Hepatocyte (in vitro differentiated cells): ENCODE data around the gene WNT7A.

ENCODE experiments used
- EZH2 ChIP-seq: fragments of 200-600 bp; sonication (generic); IDR thresholded peaks from 2 replicates; pipeline ENCODE4 v1.6.1; 2016; ENCODE audit warnings: antibody characterized with exemption, mild to moderate bottlenecking, borderline replicate concordance
- EZH2phosphoT487 ChIP-seq: fragments of 200-600 bp; sonication (generic); IDR thresholded peaks from one replicate; pipeline ENCODE4 v1.6.1; 2018; ENCODE audit warnings: antibody characterized with exemption, mild to moderate bottlenecking, low read depth, moderate library complexity; ENCODE audit not compliant: unreplicated experiment, severe bottlenecking
- TF ChIP-seq, protein P1 (sequence below): fragments of 200-600 bp; sonication (generic); IDR thresholded peaks from 2 replicates; pipeline ENCODE4 v1.5.1; 2016; ENCODE audit warnings: antibody characterized with exemption, mild to moderate bottlenecking; ENCODE audit not compliant: poor library complexity

DNA sequence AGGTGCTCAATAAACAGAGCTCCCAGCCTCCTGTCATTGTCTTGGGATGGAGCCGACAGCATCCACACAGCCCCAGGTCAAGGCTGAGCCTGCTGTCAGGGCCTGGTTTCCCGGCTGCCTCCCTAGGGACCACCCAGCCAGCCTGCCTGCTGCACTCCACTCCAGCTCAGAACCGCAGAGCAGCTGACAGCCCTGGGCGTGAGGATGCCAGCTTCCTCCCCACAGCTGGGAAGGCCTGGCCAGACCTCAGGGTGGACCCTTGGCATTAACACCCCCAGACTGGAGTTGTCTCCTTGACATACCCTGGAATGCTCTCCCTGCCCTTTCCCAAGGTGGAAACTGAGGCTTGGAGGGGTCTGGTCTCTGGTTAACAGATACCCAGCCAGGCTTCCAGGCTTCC is 112.0 kb downstream of the WNT7A start:
- TF ChIP-seq, protein P1, sequence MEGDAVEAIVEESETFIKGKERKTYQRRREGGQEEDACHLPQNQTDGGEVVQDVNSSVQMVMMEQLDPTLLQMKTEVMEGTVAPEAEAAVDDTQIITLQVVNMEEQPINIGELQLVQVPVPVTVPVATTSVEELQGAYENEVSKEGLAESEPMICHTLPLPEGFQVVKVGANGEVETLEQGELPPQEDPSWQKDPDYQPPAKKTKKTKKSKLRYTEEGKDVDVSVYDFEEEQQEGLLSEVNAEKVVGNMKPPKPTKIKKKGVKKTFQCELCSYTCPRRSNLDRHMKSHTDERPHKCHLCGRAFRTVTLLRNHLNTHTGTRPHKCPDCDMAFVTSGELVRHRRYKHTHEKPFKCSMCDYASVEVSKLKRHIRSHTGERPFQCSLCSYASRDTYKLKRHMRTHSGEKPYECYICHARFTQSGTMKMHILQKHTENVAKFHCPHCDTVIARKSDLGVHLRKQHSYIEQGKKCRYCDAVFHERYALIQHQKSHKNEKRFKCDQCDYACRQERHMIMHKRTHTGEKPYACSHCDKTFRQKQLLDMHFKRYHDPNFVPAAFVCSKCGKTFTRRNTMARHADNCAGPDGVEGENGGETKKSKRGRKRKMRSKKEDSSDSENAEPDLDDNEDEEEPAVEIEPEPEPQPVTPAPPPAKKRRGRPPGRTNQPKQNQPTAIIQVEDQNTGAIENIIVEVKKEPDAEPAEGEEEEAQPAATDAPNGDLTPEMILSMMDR: no peak
- TF ChIP-seq EZH2phosphoT487 (no peak), EZH2 (no peak)
